HG03354 (cell line): ENCODE measurements around the gene FCN1.

Experiments
- ATAC-seq: cut with Tn5 transposase; IDR thresholded peaks from one replicate; pipeline ENCODE4 v1.9.1; 2021; ENCODE audit warnings: mild to moderate bottlenecking; ENCODE audit not compliant: unreplicated experiment, poor library complexity, severe bottlenecking

The FCN1 gene

DNA sequence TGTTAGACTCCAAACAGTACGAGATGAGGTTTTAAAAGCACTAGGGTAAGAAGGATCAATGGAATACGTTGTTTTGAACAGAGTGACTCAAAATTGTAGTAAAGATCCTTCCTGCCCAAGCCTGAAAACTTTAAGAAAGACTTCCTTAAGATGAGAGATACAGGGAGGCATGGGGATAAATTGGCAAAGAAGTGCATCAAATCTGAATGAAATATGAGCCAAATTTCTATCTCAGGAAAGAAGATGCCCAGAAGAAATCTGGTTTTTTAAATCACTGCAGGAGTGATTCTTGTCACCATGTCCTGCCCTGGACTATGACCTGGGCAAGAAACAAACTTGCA is 22.2 kb downstream of the FCN1 start:
- no peak for ATAC-seq

DNA sequence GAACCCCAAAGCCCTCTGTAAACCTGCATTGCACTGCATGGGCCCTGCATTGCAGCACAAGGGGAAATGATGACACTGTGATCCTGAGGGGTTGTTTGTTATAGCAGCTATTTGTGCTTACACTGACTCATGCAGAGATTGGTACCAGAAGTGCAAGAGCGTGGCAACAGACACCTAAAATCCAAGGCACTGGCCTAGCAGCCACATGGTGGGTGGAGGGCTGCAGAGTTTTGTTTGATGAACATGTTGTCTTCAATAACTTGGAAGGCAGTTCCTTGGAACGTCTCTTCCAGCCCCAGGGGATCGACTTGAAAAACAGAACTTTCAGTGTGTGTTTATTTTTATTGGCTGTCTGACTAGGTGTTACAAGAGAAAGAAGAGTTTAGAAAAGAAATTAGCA is 22.6 kb downstream of the FCN1 start:
- ATAC-seq = no peak

DNA sequence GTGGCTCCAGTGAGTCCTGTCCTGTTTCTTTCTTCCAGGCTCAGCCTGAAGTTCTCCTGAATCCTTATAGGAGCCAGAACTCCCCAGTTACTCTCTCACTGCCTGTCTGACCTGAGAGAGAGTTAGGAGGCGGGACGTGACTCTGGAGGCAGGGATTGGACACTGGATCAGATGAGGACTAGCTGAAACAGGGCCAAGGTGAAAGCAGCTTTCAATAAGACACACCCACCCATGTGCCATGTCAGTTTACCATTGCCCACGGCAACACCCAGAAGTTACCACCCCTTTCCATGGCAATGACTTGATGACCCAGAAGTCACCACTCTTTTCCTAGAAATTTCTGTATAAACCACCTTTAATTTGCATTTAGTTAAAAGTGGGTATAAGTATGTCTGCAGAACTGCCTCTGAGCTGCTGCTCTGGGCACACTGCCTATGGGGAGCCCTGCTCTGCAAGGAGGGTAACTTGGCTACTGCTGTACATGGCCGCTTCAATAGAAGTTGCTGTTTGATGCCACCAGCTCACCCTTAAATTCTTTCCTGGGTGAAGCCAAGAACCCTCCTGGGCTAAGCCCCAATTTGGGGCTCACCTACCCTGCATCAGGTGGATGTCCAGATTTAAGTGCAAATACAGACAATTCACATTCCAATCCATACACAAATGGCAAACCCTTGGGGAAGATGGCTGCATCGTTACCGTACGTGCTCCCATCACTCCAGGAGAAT is 23.4 kb downstream of the FCN1 start:
- no peak for ATAC-seq

DNA sequence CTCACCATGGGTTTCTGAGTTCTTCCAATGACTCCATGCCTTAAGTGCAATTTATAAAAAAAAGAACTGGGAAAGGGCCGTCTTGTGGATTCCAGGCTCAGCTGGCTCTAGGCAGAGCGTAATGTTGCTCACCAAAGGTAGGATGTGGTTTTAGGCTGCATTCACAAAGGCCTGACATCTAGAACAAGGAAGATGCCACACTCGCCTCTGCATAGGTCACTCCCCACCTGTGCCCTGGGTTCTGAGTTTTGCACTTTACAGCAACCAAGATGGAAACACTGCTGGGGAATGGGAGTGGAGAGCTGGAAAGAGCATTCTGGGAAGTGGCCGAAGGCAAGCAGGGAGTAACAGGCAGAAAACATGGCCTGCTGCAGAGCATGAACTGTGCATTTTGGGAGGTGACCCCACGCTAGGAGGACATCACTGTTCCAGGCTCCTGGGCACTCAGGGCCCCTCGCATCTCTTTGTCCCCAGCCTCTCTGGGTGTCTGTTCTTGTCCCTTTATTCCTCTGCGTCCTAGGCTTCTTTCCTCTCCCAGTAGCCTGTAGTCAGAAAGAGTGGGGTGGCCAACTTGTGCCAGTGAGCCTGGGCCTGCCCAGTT is 24.8 kb downstream of the FCN1 start:
- ATAC-seq = no peak

DNA sequence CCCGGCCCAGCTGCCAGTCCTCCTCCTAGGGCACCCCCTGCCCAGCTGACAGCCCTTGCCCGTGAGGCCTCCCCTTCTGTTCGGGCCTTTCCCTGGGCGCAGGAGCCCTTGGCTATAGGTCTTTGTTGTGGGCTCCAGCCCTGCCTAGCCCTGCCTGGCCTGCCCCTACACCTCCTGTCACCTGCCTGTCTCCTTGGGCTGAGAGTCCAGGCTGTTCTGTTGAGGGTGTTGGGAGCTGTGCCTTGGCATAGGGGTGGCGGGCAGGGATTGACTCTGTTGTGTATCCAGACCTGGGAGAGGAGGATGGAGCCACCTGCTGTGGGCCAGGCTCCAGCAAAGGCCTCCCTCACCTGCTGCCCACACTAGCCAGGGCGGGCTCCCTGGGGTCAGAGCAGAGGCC is 25.5 kb downstream of the FCN1 start:
- ATAC-seq = no peak

DNA sequence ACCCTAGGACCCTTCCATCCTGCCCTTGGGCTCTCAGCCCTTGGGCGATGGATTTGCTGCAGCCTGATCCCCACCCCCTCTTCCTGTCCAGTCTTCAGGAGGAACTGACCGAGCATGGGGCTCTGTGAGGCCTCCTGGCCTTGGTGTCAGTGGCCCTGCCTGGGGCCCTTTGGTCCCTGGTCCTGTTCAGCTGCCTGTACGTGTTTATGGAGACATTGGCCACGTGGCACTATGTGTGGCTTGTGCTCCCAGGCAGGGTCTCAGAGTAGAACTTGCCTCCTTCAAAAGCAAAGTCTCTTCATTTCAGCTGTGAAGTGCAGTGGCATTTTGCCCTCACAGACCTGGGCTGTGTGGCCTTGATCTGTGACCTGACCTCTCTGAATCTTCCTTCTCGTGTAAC is 26.0 kb downstream of the FCN1 start:
- no peak for ATAC-seq

DNA sequence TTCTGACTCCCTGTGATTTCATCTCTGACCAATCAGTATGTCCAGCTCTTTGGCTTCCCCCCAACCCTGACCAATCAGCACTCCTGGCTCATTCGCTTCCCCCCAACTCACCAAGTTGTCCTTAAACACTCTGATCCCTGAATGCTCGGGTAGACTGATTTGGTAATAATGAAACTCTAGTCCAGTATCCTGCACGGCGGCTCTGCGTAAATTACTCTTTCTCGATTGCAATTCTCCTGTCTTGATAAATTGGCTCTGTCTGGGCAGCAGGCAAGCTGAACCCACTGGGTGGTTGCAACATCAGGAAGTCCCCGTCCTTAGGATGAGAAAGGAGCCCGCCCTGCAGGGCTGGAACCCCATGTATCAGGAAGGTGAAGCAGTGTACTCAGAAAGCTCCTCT is 26.7 kb downstream of the FCN1 start:
- no peak for ATAC-seq

DNA sequence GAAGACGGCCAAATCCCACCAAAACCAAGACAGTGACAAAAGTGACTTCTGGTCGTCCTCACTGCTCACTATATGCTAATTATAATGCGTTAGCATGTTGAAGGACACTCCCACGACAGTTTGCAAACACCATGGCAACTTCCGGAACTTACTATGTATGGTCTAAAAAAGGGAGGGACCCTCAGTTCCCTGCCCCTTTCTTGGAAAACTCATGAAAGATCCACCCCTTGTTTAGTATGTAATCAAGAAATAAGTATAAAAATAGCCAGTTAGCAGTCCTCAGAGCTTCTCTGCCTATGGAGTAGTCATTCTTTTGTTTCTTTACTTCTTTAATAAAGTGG is 27.6 kb downstream of the FCN1 start:
- ATAC-seq = no peak

DNA sequence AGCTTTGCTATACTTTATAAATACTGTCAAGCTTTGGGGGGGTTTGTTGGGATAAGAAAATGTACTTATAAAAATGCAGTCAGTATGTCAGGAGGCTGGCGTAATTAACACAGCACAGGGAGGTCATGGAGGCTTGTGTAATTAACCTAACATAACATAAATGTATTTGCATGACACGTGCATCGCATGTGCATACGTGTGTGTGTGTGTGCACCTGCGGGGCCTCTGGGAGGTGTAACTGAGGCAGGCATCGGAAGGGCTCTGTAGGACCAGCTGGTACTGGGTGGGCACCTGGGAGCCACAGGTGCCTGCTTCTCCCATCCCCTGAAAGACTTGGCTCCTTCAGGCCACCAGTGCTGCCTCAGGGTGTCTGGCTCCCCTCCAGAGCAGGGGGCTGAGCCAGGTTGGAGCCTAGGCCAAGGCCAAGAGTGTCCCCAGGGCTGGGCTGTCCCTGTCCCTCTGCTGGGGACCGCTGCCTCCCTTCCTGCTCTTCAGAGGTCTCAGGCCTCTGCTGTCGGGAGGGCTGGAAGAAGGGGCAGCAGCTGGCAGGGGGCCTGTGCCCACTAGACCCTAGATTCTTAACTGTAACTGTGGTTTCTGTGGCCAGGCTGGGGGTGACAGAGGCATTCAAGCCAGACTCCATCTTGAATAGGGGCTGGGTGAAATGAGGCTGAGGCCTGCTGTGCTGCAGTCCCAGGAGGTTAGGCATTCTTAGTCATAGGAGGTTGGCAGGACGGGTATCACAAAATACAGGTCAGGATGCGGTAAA is 28.1 kb downstream of the FCN1 start:
- no peak for ATAC-seq

DNA sequence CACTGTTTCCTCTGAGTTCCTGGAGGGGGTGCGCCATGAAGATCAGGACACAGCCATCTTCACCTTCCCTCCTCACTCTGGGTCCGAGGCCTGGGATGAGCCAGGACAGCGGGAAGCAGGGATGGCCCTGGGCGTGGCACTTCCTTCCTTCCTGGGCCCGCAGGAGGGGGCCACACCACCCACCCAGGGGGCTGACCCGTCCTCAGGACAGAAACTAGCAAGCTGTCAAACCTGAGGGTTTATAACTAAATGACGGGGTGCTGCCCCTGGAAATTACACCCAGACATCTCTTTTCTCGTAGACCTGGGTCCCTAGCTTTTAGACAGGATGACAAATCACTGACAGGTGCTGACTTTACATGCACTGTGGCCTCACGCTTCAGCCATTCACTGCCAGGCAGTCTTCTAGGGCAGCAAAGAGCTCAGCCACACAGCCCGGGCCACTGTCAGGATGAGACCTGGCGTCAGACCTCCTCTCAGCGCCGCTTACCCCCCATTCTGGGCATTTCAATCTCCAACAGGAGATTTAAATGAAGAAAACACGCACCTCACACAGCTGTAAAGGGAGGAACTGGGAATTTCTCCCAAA is 29.0 kb downstream of the FCN1 start:
- no peak for ATAC-seq

DNA sequence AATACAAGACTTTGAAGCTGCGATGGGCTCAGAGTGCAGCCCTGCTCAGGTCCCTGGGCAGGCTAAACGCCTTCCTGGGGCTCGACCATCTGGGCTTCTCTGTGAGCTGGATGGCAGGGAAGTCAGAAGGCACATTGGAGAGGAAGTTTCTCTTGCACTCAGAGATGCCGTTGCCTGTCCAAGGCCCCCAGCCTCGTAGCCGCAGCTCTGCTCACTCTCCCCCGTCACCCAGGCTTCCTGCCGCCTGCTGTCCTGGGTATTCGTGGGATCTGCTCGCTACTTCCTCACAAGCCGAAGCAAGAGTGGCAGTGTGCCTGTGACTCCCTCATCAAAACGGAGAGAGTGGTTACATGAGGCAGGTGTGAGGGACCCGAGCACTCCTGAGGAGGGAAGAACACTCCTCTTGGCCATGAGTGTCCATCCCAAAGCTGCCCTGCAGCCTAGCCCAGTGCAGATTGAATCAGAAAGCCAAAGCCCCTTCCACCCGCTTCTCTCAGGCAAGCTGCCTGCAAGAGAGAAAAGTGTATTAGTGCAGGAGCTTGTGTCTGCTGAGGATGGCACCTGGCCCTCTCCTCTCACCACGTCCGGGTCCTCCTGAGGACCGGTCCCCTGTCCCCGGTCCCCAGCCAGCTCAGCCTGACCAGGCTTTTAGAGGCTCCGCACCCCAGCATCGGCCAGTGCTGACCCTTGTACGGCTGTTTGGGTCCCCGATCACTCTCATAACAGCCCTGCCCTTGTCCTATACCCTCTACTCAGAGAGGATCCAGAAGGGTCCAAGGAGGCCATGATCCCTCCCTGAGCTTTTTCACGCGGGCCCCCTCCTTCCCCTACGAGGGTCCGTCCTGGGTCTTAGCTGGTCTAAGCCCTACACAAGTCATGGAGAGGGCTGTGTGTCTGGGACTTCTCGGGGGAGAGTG is 29.8 kb downstream of the FCN1 start:
- ATAC-seq = no peak

DNA sequence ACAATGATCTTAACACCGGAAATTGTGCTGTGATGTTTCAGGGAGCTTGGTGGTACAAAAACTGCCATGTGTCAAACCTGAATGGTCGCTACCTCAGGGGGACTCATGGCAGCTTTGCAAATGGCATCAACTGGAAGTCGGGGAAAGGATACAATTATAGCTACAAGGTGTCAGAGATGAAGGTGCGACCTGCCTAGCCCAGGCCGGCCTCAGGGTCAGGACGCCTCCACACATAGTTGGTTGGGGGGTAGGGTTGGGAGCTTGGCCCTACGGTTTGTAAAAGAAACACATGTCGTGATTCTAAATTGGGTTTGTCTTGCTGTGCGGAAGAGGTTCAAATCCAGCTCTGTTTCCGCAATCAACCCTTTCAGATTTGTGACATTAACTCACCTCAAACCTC is 30.5 kb downstream of the FCN1 start:
- ATAC-seq = no peak

DNA sequence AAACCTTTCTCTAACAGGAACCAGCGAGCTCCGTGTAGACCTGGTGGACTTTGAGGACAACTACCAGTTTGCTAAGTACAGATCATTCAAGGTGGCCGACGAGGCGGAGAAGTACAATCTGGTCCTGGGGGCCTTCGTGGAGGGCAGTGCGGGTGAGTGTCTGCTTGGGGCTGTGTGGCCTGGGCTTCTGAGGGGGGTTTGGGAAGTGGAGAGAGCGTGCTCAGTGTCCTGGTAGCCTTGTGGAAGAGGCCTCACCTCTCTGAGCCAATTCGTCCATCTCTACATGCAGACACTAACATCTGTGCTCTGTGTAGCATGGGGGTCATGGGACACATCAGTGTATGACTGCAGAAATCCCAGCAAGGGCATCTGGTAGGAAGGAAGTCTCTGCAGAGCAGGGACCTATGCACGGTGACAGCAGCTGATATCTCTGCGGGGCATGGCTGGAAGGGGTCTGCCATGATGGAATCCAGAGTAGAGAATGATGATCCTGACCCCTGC is 31.2 kb downstream of the FCN1 start:
- ATAC-seq = no peak

DNA sequence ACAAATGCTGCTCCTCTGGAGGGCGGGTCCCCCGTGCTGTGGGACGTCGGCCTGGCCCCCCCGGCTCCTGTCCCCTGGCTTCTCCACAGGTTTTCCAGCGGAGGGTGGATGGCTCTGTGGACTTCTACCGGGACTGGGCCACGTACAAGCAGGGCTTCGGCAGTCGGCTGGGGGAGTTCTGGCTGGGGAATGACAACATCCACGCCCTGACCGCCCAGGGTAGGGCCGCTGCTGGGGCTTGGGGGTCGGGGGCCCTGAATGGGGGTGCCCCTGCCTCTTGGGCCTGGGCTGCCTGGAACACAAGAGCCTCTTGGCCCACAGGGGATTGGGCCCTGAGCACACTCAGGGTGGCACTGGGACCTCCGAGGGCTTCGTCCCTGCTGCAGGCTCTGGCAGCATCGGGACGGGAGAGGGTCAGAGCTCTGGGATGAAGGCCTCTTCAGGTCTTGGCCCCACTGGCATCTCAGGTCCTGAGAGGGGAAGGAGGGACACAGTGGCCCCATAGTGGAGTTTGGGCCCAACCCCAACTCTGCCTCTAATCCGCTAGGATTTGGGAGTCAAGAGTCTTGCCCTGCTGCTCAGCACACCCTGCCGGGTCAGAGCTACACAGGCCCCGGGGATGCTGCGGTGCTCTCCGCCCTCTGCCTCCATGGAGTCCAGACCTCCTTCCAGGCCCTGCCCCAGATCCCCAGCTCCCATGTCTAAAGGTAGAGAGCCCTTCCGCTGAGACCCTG is 31.9 kb downstream of the FCN1 start:
- no peak for ATAC-seq

DNA sequence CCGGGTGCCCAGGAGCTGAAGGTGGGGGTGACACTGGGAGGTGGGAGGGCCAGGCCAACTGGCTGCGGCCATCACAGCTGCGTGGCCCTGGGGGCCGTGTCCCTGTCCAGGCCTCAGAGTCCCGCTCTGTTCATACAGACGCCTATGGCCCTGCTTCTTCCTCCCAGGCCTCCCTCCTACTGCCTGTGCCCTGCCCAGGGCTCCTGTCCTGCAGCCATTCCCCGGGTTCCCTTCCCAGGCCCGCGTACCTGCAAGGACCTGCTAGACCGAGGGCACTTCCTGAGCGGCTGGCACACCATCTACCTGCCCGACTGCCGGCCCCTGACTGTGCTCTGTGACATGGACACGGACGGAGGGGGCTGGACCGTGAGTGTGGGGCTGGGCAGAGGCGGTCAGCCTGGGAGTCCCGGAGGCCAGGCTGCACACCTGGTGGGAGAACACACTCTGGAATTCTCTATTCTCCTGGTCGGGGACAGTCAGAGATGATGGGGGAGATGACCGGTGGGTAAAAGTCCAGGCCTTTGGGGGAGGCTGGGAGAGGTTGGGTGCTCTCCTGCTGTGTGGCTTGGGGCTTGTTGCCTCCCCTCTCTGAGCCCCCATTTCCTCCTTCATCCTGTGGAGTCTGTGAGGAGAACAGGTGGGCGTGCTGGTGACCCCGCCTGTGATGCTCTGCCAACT is 32.6 kb downstream of the FCN1 start:
- no peak for ATAC-seq

DNA sequence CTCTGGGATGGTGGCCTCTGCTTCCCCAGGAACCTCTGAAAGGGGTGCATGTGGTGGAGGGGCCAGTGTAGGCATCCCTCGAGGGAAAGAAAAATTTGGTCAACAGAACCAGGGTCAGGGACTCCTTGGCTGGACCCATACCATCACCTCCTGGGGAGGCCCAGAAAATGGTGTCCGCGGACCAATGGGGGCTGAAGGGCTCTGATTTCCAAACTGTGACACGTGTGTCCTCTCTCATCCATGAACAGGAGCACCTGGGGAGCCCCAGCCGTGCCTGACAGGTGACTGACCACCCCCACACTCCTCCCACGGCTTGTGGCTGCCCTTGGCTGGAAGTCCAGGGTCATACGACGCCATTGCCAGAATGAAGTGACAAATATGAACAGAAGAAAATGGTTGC is 33.2 kb downstream of the FCN1 start:
- ATAC-seq = no peak

DNA sequence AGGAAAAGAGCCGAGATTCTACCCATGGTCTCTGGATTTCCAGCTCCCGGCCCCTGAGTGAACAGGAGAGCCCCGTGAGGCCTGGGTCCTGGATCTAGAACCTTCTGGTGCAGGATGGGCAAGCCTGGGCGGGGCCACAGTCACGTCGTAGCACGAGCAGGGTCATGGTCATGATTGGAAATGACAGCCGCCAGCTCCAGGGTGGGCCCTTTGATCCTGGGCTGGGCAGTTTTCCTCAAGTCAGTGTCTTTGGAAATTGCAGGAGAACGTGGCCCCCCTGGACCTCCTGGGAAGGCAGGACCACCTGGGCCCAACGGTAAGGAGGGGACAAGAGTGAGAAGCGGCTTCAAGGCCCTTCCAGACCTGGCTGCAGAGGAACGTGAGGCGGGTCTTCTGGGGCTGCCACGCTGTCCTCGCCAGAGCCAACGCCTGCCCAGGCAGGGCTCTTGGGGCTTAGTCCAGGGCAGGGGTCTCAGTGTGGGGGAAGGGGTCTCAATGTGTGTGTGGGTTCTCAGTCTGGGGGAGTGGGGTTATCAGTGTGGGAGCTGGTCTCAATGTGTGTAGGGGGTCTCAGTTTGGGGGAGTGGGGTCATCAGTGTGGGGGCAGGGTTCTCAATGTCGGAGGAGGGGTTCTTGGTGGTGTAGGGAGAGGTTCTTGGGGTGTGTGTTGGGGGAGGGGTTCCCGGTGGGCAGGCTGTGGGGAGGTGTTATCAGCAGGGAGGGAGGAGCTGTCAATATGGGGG is 34.5 kb downstream of the FCN1 start:
- no peak for ATAC-seq

DNA sequence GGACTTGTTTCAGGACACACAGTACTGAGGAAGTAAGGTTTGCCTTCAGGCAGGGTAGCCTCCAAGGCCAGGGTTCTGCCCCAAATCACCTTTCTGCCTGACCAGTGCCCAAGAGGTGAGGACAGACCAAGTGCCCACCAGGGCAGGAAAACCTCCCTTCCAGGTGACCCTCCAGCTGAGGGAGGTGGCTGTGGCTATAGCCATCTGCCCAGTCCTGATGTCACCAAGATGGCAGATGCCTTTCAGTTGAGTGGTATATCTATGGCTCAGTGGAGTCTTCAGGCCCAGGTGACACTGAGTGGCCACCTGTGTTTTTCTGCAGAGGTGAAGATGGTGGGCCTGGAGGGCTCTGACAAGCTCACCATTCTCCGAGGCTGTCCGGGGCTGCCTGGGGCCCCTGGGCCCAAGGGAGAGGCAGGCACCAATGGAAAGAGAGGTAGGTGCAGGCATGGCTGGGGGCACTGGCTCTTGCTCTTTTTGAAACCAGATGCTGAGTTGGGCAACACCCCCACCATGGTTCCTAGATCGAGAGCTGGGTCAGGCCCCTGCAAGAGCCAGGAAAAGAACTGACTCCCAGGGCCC is 35.4 kb downstream of the FCN1 start:
- no peak for ATAC-seq
